ENCODE results near the gene LYRM4.

The LYRM4 gene

DNA sequence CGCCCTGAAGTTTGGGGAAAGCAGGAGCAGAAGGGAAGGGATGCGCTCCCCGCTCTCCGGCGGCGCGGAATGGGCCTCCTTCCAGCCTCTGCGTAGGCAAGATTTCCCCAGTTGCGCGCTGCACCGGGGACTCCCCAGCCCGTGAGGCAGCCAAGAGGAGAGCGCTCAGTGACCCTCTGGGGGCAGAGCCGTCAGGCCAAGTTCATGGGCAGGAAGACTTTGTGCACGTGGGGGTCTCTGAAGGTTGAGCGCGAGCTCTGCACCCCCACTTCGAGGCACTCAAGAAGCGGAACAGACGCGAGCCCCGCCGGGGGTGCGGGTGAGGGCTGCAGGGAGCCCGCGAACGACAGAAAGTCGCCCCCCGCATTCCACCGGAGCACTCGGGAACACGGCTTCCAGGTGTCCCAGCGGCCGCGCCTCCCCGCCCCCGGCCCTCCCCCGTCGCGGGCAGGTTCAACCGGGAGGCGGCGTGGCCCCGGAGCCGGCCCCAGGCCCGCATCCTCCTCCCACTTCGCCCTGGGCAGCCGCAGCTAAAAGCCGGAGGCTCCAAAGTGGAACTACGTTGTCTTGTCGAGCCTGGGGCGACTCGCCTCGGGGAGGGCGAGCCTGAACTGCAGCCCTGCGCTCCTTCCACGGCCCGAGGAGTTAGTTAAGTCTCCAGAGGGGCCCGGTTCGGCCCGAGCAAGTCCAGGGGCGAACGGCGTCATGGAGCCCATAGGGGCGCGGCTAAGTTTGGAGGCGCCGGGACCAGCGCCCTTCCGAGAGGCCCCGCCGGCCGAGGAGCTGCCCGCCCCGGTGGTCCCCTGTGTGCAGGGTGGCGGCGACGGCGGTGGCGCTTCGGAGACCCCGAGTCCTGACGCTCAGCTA, 175.7 kb downstream of the LYRM4 start, which contains the start of gene PPP1R3G (continued):
- TF ChIP-seq ZFHX2 (tag by site-specific recombination; conservative IDR thresholded peaks at IDR 0.05) (peak; percentile 27; the same call in 1 of the 2 replicates), ZBTB8A (tag by site-specific recombination; IDR thresholded peaks at IDR 0.05) (peak; percentile 49; the same call in 1 of the 2 replicates)

DNA sequence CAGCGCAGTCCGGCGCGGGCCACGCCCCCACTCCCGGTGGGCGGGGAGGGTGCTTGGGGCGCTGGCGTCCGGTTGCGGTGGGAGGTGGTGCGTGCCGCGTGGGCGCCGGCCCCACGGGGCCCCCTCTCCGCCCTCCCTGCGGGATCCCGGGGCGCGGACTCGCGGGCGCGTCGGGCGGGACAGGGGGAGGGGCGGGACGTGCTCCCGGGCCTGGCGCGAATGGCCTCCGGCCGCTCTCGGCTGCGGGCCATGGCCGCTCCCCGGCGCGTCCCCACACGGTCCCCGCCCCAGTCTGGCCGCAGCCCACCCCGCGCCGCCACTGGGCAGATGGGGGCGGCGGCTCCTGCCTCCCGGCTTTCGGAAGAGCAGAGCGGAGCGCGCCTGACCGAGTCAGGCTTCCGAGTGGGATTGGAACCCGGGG, 176.4 kb downstream of the LYRM4 start:
- peak overlapping the region; percentile 69; the same call in 1 of the 2 replicates for H3K27ac ChIP-seq (ENCODE audit: extremely low read depth, low read depth, low read length)
- POLR2A ChIA-PET, result interaction anchor here (0.6 kb wide), 1 partner anchor 1497 kb away, joined by 3 read pairs; no protein-coding TSS in a partner anchor
- H3K9me3 ChIP-seq (ENCODE audit: control insufficient read depth, insufficient read depth, low read depth, low read length), result no peaks in the 10 kb centered on the region
- no peaks in the 10 kb centered on the region for H3K36me3 ChIP-seq (ENCODE audit: control insufficient read depth in 2 of 2, insufficient read depth in 1 of 2, low read length in 2 of 2)
- no peaks in the 10 kb centered on the region for H3K4me1 ChIP-seq (ENCODE audit: control insufficient read depth, insufficient read depth, low read length)
- H3K4me3 ChIP-seq (ENCODE audit: low read depth, low read length), result peak overlapping the region; percentile 54
- TF ChIP-seq ZNF660 (tag by site-specific recombination; IDR thresholded peaks at IDR 0.05) (no peak), PBX3 (CRISPR knock-in tag; IDR thresholded peaks at IDR 0.05) (0 out of 2 replicates have a peak, but pooled peaks have one; percentile 17), ZFHX2 (tag by site-specific recombination; conservative IDR thresholded peaks at IDR 0.05) (0 out of 2 replicates have a peak, but pooled peaks have one; percentile 9), ZNF792 (tag by site-specific recombination; IDR thresholded peaks at IDR 0.05) (no peak)
- TF ChIP-seq, protein P1, sequence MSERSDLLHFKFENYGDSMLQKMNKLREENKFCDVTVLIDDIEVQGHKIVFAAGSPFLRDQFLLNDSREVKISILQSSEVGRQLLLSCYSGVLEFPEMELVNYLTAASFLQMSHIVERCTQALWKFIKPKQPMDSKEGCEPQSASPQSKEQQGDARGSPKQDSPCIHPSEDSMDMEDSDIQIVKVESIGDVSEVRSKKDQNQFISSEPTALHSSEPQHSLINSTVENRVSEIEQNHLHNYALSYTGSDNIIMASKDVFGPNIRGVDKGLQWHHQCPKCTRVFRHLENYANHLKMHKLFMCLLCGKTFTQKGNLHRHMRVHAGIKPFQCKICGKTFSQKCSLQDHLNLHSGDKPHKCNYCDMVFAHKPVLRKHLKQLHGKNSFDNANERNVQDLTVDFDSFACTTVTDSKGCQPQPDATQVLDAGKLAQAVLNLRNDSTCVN (tag by site-specific recombination; optimal IDR thresholded peaks at IDR 0.05), result peak; percentile 33
- CTCF ChIA-PET, result no interaction called here

GRCh38 chr6:5083813-5084359, 176.9 kb downstream of the LYRM4 start:
- no peaks in the 10 kb centered on the region for H3K9me3 ChIP-seq (ENCODE audit: control insufficient read depth, insufficient read depth, low read depth, low read length)
- H3K36me3 ChIP-seq (ENCODE audit: control insufficient read depth in 2 of 2, insufficient read depth in 1 of 2, low read length in 2 of 2), result no peaks in the 10 kb centered on the region
- ChIA-PET CTCF (interaction anchor here (0.7 to 1.2 kb wide), 2 partner anchors 51 to 476 kb away, joined by 3 to 4 read pairs; no protein-coding TSS in a partner anchor), POLR2A (no interaction called here)
- TF ChIP-seq ZNF157 (tag by site-specific recombination; IDR thresholded peaks at IDR 0.05) (no peak), ZBTB48 (tag by site-specific recombination; IDR thresholded peaks at IDR 0.05) (peak; percentile 60; the same call in 1 of the 2 replicates)
- H3K27ac ChIP-seq (ENCODE audit: extremely low read depth, low read depth, low read length), result no peak overlapping the region; the same call in 1 of the 2 replicates
- no peak overlapping the region for H3K4me3 ChIP-seq (ENCODE audit: low read depth, low read length)
- H3K4me1 ChIP-seq (ENCODE audit: control insufficient read depth, insufficient read depth, low read length), result no peaks in the 10 kb centered on the region

GRCh38 chr6:5083307-5083583, 177.5 kb downstream of the LYRM4 start:
- POLR2A ChIA-PET, result no interaction called here
- Histone ChIP-seq H3K4me1 (ENCODE audit: control insufficient read depth, insufficient read depth, low read length) (no peaks in the 10 kb centered on the region), H3K36me3 (ENCODE audit: control insufficient read depth in 2 of 2, insufficient read depth in 1 of 2, low read length in 2 of 2) (no peaks in the 10 kb centered on the region), H3K9me3 (ENCODE audit: control insufficient read depth, insufficient read depth, low read depth, low read length) (no peaks in the 10 kb centered on the region), H3K27ac (ENCODE audit: extremely low read depth, low read depth, low read length) (no peak overlapping the region), H3K4me3 (ENCODE audit: low read depth, low read length) (no peak overlapping the region)
- no peak for TF ChIP-seq BCL11B (tag by site-specific recombination; IDR thresholded peaks at IDR 0.05; ENCODE audit: low read depth)
- no peak for TF ChIP-seq ZNF664 (tag by site-specific recombination; IDR thresholded peaks at IDR 0.05)
- no peak for TF ChIP-seq ZNF747 (tag by site-specific recombination; IDR thresholded peaks at IDR 0.05)
- TF ChIP-seq ZSCAN30 (tag by site-specific recombination; IDR thresholded peaks at IDR 0.05), result no peak
- TF ChIP-seq, protein P2, sequence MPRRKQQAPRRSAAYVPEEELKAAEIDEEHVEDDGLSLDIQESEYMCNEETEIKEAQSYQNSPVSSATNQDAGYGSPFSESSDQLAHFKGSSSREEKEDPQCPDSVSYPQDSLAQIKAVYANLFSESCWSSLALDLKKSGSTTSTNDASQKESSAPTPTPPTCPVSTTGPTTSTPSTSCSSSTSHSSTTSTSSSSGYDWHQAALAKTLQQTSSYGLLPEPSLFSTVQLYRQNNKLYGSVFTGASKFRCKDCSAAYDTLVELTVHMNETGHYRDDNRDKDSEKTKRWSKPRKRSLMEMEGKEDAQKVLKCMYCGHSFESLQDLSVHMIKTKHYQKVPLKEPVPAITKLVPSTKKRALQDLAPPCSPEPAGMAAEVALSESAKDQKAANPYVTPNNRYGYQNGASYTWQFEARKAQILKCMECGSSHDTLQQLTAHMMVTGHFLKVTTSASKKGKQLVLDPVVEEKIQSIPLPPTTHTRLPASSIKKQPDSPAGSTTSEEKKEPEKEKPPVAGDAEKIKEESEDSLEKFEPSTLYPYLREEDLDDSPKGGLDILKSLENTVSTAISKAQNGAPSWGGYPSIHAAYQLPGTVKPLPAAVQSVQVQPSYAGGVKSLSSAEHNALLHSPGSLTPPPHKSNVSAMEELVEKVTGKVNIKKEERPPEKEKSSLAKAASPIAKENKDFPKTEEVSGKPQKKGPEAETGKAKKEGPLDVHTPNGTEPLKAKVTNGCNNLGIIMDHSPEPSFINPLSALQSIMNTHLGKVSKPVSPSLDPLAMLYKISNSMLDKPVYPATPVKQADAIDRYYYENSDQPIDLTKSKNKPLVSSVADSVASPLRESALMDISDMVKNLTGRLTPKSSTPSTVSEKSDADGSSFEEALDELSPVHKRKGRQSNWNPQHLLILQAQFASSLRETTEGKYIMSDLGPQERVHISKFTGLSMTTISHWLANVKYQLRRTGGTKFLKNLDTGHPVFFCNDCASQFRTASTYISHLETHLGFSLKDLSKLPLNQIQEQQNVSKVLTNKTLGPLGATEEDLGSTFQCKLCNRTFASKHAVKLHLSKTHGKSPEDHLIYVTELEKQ (tag by site-specific recombination; IDR thresholded peaks at IDR 0.05; ENCODE audit: borderline replicate concordance), result no peak
- no peak for TF ChIP-seq ZNF341 (tag by site-specific recombination; IDR thresholded peaks at IDR 0.05; ENCODE audit: low read depth)
- no peak for TF ChIP-seq ZNF169 (tag by site-specific recombination; IDR thresholded peaks at IDR 0.05)
- no peak for TF ChIP-seq ZNF24 (tag by site-specific recombination; IDR thresholded peaks at IDR 0.05)
- no peak for TF ChIP-seq ZNF133 (tag by site-specific recombination; IDR thresholded peaks at IDR 0.05)
- TF ChIP-seq KLF8 (tag by site-specific recombination; IDR thresholded peaks at IDR 0.05), result no peak
- no peak for TF ChIP-seq ZNF350 (tag by site-specific recombination; IDR thresholded peaks at IDR 0.05)
- no peak for TF ChIP-seq SP3 (tag by site-specific recombination; IDR thresholded peaks at IDR 0.05)
- CTCF ChIA-PET, result interaction anchor here (0.6 to 1.2 kb wide), 3 partner anchors 52 to 801 kb away, joined by 3 to 4 read pairs (median 3); no protein-coding TSS in a partner anchor

Data from HEK293 (cell line).